GM06990 (cell line): Measurements from ENCODE around the gene CCDC85C.

ENCODE experiments used
- DNase-seq: peaks from one replicate; pipeline ENCODE4 v3.0.0-alpha.2; 2011; ENCODE audit not compliant: insufficient read length; ENCODE audit errors: extremely low read depth
- H3K27me3 ChIP-seq: replicated peaks from 2 replicates; pipeline ENCODE4 v1.6.0; 2011; ENCODE audit warnings: low read length; ENCODE audit not compliant: control insufficient read depth, insufficient read depth
- H3K36me3 ChIP-seq: 2 replicates; pipeline ENCODE4 v1.5.1; 2011; ENCODE audit warnings: low read length; ENCODE audit not compliant: control insufficient read depth, insufficient read depth
- H3K4me3 ChIP-seq: replicated peaks from 2 replicates; pipeline ENCODE4 v1.5.1; 2011; ENCODE audit warnings: low read depth, mild to moderate bottlenecking, control low read depth, low read length
- CTCF ChIP-seq: IDR thresholded peaks from 2 replicates; pipeline ENCODE4 v1.5.1; 2011; ENCODE audit warnings: low read length, control low read depth, mild to moderate bottlenecking, inconsistent platforms; ENCODE audit not compliant: insufficient read depth, poor library complexity, severe bottlenecking

Gene CCDC85C

GRCh38 chr14:99589031-99589441, 15.0 kb downstream of the CCDC85C start:
- Histone ChIP-seq H3K27me3 (no peaks in the 10 kb centered on the region; the same call in 1 of the 2 replicates), H3K4me3 (no peak overlapping the region), H3K36me3 (no peaks in the 10 kb centered on the region)
- no peak for DNase-seq
- TF ChIP-seq CTCF, result no peak

- no peaks in the 10 kb centered on the region for H3K36me3 ChIP-seq
- TF ChIP-seq CTCF, result no peak
- no peaks in the 10 kb centered on the region; the same call in 1 of the 2 replicates for H3K27me3 ChIP-seq
- no peak for DNase-seq
- H3K4me3 ChIP-seq, result no peak overlapping the region
Observed at GRCh38 chr14:99587460-99588278, 16.3 kb downstream of the CCDC85C start.

GRCh38 chr14:99586761-99587459, 17.1 kb downstream of the CCDC85C start:
- Histone ChIP-seq H3K4me3 (no peak overlapping the region), H3K27me3 (no peaks in the 10 kb centered on the region; the same call in 1 of the 2 replicates), H3K36me3 (no peaks in the 10 kb centered on the region)
- TF ChIP-seq CTCF, result no peak
- no peak for DNase-seq

GRCh38 chr14:99586054-99586760, 17.8 kb downstream of the CCDC85C start:
- no peak for TF ChIP-seq CTCF
- Histone ChIP-seq H3K27me3 (no peaks in the 10 kb centered on the region; the same call in 1 of the 2 replicates), H3K4me3 (no peak overlapping the region), H3K36me3 (no peaks in the 10 kb centered on the region)
- no peak for DNase-seq

GRCh38 chr14:99584823-99585222, 19.2 kb downstream of the CCDC85C start:
- DNase-seq, result no peak
- Histone ChIP-seq H3K4me3 (no peak overlapping the region), H3K36me3 (no peaks in the 10 kb centered on the region), H3K27me3 (no peaks in the 10 kb centered on the region; the same call in 1 of the 2 replicates)
- TF ChIP-seq CTCF, result no peak
